Body of pancreas (tissue), 4 donors: Measurements from ENCODE around the gene UBE2M. TPM values are rescaled to one million over a fixed set of nuclear protein-coding genes. Genes with fewer than 3 reads are reported as not detected.

Experiments used
- ATAC-seq: fragments of 150-250 bp; one replicate; pipeline ENCODE4 v1.9.1; 2016
- DNase-seq, 4 donors: peaks; one replicate each; pipeline ENCODE4 v3.0.0-alpha.2; 2019
- H3K27ac ChIP-seq, 4 donors: fragments of 200-600 bp; sonication (generic); 1 replicate in 3 of 4; 2 replicates in 1 of 4; pipeline versions ENCODE4 v1.5.1 to v1.6.1; 2016 to 2019; ENCODE audit warnings: mild to moderate bottlenecking in 1 of 4, mixed read lengths in 1 of 4, moderate library complexity in 1 of 4
- H3K27me3 ChIP-seq, 2 donors: fragments of 200-600 bp; sonication (generic); one replicate each; pipeline ENCODE4 v1.6.0; 2016; ENCODE audit warnings: mild to moderate bottlenecking in 1 of 2
- H3K36me3 ChIP-seq, 2 donors: fragments of 200-600 bp; sonication (generic); replicated peaks in 1 of 2; 2 replicates each; pipeline ENCODE4 v1.5.1; 2016; ENCODE audit warnings: low read depth in 2 of 2; ENCODE audit not compliant: insufficient read depth in 1 of 2
- H3K4me1 ChIP-seq: fragments of 200-600 bp; sonication (generic); one replicate; pipeline ENCODE4 v1.6.0; 2016
- H3K4me3 ChIP-seq, 2 donors: fragments of 200-600 bp; sonication (generic); 1 replicate in 1 of 2; 2 replicates in 1 of 2; pipeline ENCODE4 v1.5.1; 2016 to 2019
- H3K9me3 ChIP-seq, 3 donors: fragments of 200-600 bp; sonication (generic); 1 replicate in 2 of 3; 2 replicates in 1 of 3; pipeline ENCODE4 v1.5.1; 2016
- CTCF ChIP-seq, 7 experiments: fragments of 450-650 bp in 4 of 7; fragments of 200-600 bp in 3 of 7; sonication (generic) in 3 of 7; IDR thresholded peaks; one replicate each; pipeline ENCODE4 v1.5.1; 2016 to 2019; ENCODE audit warnings: antibody characterized with exemption in 7 of 7
- POLR2A ChIP-seq, 3 donors: fragments of 450-650 bp; IDR thresholded peaks; one replicate each; pipeline ENCODE4 v1.6.1; 2016; ENCODE audit warnings: antibody characterized with exemption in 3 of 3, mild to moderate bottlenecking in 2 of 3
- WGBS, 2 donors: methylation state at CpG; one replicate each; pipeline ENCODE4 v1.1.5; 2017; 5-methylcytosine and 5-hydroxymethylcytosine counted together
- intact Hi-C: fragments of 100-400 bp; cut with DNase I; formaldehyde crosslinking; loops from one replicate; pipeline ENCODE4 v1.15.1; 2023
- total RNA-seq, 2 donors: library from RNA; depleted of rRNA; stranded (reverse); fragments of >200 nt; gene quantifications; one replicate each; pipeline ENCODE4 v1.1.0, GENCODE V29; 2016

UBE2M gene
- total RNA-seq, 2 donors from 2014 or later: 10.5 to 11.7 TPM

DNA sequence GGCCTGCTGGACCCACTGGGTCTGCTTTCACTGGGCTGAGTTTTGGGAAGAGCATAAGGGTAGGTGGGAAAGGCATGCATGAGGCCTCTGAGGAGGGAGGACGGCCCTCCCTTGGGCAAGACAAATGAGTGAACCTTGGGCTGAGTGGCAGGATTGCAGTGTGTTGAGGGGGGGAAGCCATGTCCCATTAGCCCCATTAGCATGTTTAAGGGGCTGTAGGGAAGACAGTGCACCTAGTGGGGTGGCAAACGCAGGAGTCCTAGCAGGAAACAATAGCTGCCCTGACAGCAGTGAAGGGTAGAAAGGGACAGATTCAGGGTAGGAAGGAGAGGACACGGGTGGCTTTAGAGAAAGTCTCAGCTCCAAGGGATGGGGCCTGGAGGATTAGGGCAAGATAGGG, 35.7 kb downstream of the UBE2M start:
- TF ChIP-seq POLR2A (IDR thresholded peaks at IDR 0.05) (no peak), CTCF (IDR thresholded peaks at IDR 0.05) (no peak)
- intact Hi-C loops: no loop called here
- H3K27ac ChIP-seq: no peak overlapping the region
- no peaks in the 10 kb centered on the region for H3K36me3 ChIP-seq
- H3K9me3 ChIP-seq: no peaks in the 10 kb centered on the region
- DNase-seq (no peak), ATAC-seq (no peak)
- no peak overlapping the region for H3K4me3 ChIP-seq
- no peaks in the 10 kb centered on the region for H3K27me3 ChIP-seq
- 72 to 87% methylated on average over 3 of the region's 3 CpGs for WGBS, 2 donors
- H3K4me1 ChIP-seq: peaks cover 18% of the 10 kb centered on the region

GRCh38 chr19:58521651-58522050, 36.8 kb downstream of the UBE2M start:
- peaks cover 24% of the 10 kb centered on the region for H3K4me1 ChIP-seq
- ATAC-seq (no peak), DNase-seq (no peak)
- H3K4me3 ChIP-seq: no peak overlapping the region
- peaks cover 0 to 3% of the 10 kb centered on the region in 2 donors for H3K36me3 ChIP-seq
- no peak overlapping the region for H3K27ac ChIP-seq
- 52 to 61% methylated on average over 4 of the region's 4 CpGs for WGBS, 2 donors
- no peaks in the 10 kb centered on the region for H3K27me3 ChIP-seq
- intact Hi-C loops: no loop called here
- no peaks in the 10 kb centered on the region for H3K9me3 ChIP-seq
- no peak for TF ChIP-seq CTCF (IDR thresholded peaks at IDR 0.05)
- TF ChIP-seq POLR2A (IDR thresholded peaks at IDR 0.05): no peak

DNA sequence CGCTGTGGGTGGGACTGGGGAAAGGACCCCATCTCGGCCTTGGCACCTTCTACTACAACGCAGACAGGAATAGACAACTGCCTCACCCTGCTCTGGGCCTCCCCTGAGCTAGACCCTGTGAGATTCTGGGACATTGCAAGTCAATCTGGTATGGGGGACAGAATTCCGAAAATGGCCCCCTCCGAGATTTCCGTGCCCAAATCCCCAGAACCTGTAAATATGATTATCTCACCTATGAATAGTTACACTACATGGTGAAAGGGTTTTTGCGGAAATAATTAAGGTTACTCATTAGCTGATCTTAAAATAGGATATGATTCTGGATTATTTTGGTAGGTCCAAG, 38.2 kb downstream of the UBE2M start:
- DNase-seq (no peak), ATAC-seq (no peak)
- H3K27me3 ChIP-seq: no peaks in the 10 kb centered on the region
- H3K4me1 ChIP-seq: peaks cover 34% of the 10 kb centered on the region
- H3K9me3 ChIP-seq: no peaks in the 10 kb centered on the region
- peak overlapping the region; percentile 87 to 95 (median 91) for H3K27ac ChIP-seq
- H3K36me3 ChIP-seq: peaks cover 0 to 7% of the 10 kb centered on the region in 2 donors
- peak overlapping the region; percentile 54 to 72 for H3K4me3 ChIP-seq
- intact Hi-C loops: no loop called here
- 6 to 8% methylated on average over 4 to 7 of the region's 7 CpGs for WGBS, 2 donors
- TF ChIP-seq POLR2A (IDR thresholded peaks at IDR 0.05) (no peak), CTCF (IDR thresholded peaks at IDR 0.05) (no peak)

GRCh38 chr19:58519355-58520256, 38.8 kb downstream of the UBE2M start, which contains the start of gene ZBTB45:
ZBTB45 (minus strand) TSS chr19:58519810; CDS start chr19:58517673, 2,137 bp downstream.
- ATAC-seq (peak; percentile 89), DNase-seq (peak; percentile 93 to 96 (median 93))
- 0% methylated on average over 3 to 85 of the region's 87 CpGs for WGBS, 2 donors
- H3K4me1 ChIP-seq: peaks cover 40% of the 10 kb centered on the region
- H3K9me3 ChIP-seq: no peaks in the 10 kb centered on the region
- peaks cover 0 to 7% of the 10 kb centered on the region in 2 donors for H3K36me3 ChIP-seq
- H3K27me3 ChIP-seq: no peaks in the 10 kb centered on the region
- TF ChIP-seq POLR2A (IDR thresholded peaks at IDR 0.05) (peak; percentile 43 to 85 (median 75)), CTCF (IDR thresholded peaks at IDR 0.05) (peak; percentile 47 to 92 (median 75))
- peak within 1 kb of the TSS; percentile 54 to 72 for H3K4me3 ChIP-seq
- intact Hi-C loops: no loop called here
- peak within 1 kb of the TSS; percentile 87 to 95 (median 91) for H3K27ac ChIP-seq
